Suprapubic skin (tissue), 4 donors: Measurements from ENCODE around the gene LAMA3. TPM values are rescaled to one million over a fixed set of nuclear protein-coding genes. Genes with fewer than 3 reads are reported as not detected.

ENCODE experiments used
- DNase-seq, 2 donors: peaks; one replicate each; pipeline ENCODE4 v3.0.0-alpha.2; 2019; ENCODE audit warnings: low spot score in 2 of 2
- H3K27ac ChIP-seq: fragments of 200-600 bp; sonication (generic); one replicate; pipeline ENCODE4 v1.5.1; 2019
- H3K27me3 ChIP-seq: fragments of 200-600 bp; sonication (generic); one replicate; pipeline ENCODE4 v1.5.1; 2019
- H3K36me3 ChIP-seq: fragments of 200-600 bp; sonication (generic); one replicate; pipeline ENCODE4 v1.5.1; 2019
- H3K4me1 ChIP-seq: fragments of 200-600 bp; sonication (generic); one replicate; pipeline ENCODE4 v1.5.1; 2019
- H3K4me3 ChIP-seq: fragments of 200-600 bp; sonication (generic); one replicate; pipeline ENCODE4 v1.5.1; 2019; ENCODE audit warnings: mild to moderate bottlenecking
- H3K9me3 ChIP-seq: fragments of 200-600 bp; sonication (generic); one replicate; pipeline ENCODE4 v1.5.1; 2019
- EP300 ChIP-seq: sonication (generic); formaldehyde crosslinking; IDR thresholded peaks from one replicate; pipeline ENCODE4 v1.6.1; 2017; ENCODE audit warnings: antibody characterized with exemption
- POLR2A ChIP-seq, 2 donors: fragments of 450-650 bp; IDR thresholded peaks; one replicate each; pipeline ENCODE4 v1.6.1; 2017; ENCODE audit warnings: antibody characterized with exemption in 2 of 2, mild to moderate bottlenecking in 2 of 2, moderate library complexity in 2 of 2
- POLR2AphosphoS5 ChIP-seq, 3 donors: sonication (generic); formaldehyde crosslinking; IDR thresholded peaks; one replicate each; pipeline ENCODE4 v1.6.1; 2017; ENCODE audit warnings: antibody characterized with exemption in 3 of 3
- WGBS: methylation state at CpG from one replicate; pipeline ENCODE4 v1.1.5; 2018; 5-methylcytosine and 5-hydroxymethylcytosine counted together
- total RNA-seq, 4 donors: library from RNA; depleted of rRNA; stranded (reverse); fragments of >200 nt; gene quantifications; one replicate each; pipeline ENCODE4 v1.1.0, GENCODE V29; 2016
- TF ChIP-seq, protein P1 (sequence below), 2 donors: fragments of 200-600 bp in 1 of 2; fragments of 450-650 bp in 1 of 2; sonication (generic) in 1 of 2; IDR thresholded peaks; one replicate each; pipeline ENCODE4 v1.5.1; 2016 to 2019; ENCODE audit warnings: antibody characterized with exemption in 2 of 2, mild to moderate bottlenecking in 1 of 2, moderate library complexity in 1 of 2

Gene LAMA3
- total RNA-seq, 4 donors from 2014 or later, result 233 to 370 (median 253) TPM

DNA sequence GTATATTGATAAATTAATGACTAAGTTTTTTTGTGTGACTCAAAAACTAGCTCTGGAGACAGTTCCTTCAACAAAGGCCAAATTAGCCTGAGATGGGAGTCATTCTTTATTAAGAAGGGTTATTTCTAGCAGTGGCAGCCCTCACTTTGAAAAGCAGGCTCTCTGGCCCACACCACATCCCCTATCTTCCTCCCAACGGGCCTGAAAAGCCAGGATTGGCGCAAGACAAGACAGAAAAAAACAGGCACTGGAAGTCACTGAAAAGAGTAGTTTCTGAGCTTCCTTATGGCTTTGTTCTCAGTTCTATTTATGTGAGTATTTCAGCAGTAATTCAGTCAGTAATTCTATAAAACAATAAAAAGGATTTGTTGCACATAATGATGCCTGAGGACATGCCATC lies 149.0 kb downstream of the LAMA3 start:
- peaks cover 9% of the 10 kb centered on the region for H3K4me1 ChIP-seq
- H3K27ac ChIP-seq, result peak overlapping the region; percentile 25
- 32% methylated on average over 2 of the region's 2 CpGs for WGBS
- TF ChIP-seq, protein P1, sequence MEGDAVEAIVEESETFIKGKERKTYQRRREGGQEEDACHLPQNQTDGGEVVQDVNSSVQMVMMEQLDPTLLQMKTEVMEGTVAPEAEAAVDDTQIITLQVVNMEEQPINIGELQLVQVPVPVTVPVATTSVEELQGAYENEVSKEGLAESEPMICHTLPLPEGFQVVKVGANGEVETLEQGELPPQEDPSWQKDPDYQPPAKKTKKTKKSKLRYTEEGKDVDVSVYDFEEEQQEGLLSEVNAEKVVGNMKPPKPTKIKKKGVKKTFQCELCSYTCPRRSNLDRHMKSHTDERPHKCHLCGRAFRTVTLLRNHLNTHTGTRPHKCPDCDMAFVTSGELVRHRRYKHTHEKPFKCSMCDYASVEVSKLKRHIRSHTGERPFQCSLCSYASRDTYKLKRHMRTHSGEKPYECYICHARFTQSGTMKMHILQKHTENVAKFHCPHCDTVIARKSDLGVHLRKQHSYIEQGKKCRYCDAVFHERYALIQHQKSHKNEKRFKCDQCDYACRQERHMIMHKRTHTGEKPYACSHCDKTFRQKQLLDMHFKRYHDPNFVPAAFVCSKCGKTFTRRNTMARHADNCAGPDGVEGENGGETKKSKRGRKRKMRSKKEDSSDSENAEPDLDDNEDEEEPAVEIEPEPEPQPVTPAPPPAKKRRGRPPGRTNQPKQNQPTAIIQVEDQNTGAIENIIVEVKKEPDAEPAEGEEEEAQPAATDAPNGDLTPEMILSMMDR (IDR thresholded peaks at IDR 0.05), result no peak
- TF ChIP-seq POLR2AphosphoS5 (IDR thresholded peaks at IDR 0.05) (no peak), POLR2A (IDR thresholded peaks at IDR 0.05) (no peak), EP300 (no peak)
- H3K4me3 ChIP-seq, result no peak overlapping the region
- no peak for DNase-seq
- H3K9me3 ChIP-seq, result no peaks in the 10 kb centered on the region
- H3K27me3 ChIP-seq, result no peaks in the 10 kb centered on the region
- peaks cover 15% of the 10 kb centered on the region for H3K36me3 ChIP-seq

DNA sequence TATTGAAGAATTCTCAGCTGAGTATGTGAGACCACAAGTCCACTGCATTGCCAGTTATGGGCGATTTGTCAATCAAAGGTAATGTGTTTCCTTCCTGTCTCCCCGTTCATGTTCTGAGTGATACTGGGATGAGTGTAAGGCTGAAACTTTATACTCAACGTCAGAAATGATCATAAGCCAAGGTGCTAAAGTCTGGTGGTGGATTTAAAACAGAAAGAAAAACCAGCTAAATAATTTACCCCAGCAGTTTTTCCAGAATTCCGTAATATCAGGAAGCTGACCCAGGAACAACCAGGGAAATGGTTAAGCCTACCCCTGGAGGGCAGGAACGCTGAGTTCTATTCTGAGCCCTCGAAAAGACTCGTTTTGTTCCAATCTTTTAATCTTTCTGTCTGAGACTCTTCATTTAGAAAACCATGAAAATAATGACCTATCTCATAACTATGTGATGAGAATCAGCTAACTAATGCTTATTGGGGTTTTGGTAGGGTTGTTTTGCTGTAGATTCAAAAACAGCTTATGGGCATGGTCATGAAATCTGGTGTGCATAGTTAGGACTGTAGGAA lies 149.6 kb downstream of the LAMA3 start:
- Histone ChIP-seq H3K36me3 (peaks cover 22% of the 10 kb centered on the region), H3K9me3 (no peaks in the 10 kb centered on the region), H3K27ac (peak overlapping the region; percentile 25), H3K4me1 (peaks cover 9% of the 10 kb centered on the region), H3K27me3 (no peaks in the 10 kb centered on the region), H3K4me3 (no peak overlapping the region)
- 44% methylated on average over 7 of the region's 7 CpGs for WGBS
- no peak for TF ChIP-seq EP300
- no peak for TF ChIP-seq POLR2AphosphoS5 (IDR thresholded peaks at IDR 0.05)
- TF ChIP-seq, protein P1 (IDR thresholded peaks at IDR 0.05), result no peak
- no peak for TF ChIP-seq POLR2A (IDR thresholded peaks at IDR 0.05)
- DNase-seq, result no peak

DNA sequence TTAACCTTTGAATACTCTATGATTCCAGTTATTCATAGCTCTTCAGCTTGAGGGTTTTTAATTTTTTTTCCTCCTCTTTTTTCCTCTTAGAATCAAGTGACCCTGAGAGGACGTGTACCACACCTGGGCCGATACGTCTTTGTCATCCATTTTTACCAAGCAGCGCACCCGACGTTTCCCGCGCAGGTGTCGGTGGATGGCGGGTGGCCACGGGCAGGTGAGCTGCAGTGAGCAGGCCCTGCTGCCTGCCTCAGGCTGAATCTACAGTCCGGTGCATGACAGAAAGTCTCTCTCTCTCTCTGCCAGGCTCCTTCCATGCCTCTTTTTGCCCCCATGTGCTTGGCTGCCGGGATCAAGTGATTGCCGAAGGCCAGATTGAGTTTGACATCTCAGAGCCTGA lies 153.1 kb downstream of the LAMA3 start:
- H3K36me3 ChIP-seq, result peaks cover 49% of the 10 kb centered on the region
- 95% methylated on average over 14 of the region's 14 CpGs for WGBS
- H3K27ac ChIP-seq, result no peak overlapping the region
- no peak for DNase-seq
- H3K27me3 ChIP-seq, result no peaks in the 10 kb centered on the region
- no peak overlapping the region for H3K4me3 ChIP-seq
- no peak for TF ChIP-seq POLR2A (IDR thresholded peaks at IDR 0.05)
- H3K4me1 ChIP-seq, result peaks cover 9% of the 10 kb centered on the region
- H3K9me3 ChIP-seq, result no peaks in the 10 kb centered on the region

DNA sequence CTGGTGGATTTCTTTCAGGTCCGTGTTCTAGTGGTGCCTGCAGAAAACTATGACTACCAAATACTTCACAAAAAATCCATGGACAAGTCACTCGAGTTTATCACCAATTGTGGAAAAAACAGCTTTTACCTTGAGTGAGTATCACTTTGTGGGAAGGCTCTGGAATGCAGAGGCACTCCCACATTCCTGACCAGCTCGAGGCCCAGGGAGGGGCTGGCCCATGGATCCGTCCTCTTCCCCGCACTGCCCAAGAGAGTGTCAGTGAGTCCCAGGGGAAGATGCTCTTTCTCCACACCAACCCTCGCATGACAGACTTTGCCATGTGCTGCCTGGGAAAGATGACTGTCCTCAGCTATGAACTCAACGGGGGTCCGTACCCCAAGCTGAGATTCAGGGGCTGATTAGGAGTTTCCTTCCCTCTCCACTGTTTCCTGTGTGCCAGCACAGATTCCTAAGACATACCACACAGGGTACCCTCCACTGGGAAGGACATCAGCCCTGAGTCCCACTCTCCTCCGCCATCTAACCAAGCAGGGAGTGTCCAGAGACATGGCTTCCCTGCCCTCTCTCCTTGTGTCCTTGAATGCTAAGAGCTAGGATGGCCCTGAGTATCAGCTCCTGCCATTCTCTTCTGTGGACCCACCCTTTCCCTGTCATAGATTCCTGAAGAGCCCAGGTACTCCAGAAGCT lies 155.9 kb downstream of the LAMA3 start:
- H3K9me3 ChIP-seq, result no peaks in the 10 kb centered on the region
- DNase-seq, result no peak
- H3K4me1 ChIP-seq, result no peaks in the 10 kb centered on the region
- H3K36me3 ChIP-seq, result peaks cover 62% of the 10 kb centered on the region
- TF ChIP-seq POLR2AphosphoS5 (IDR thresholded peaks at IDR 0.05) (no peak), POLR2A (IDR thresholded peaks at IDR 0.05) (no peak), EP300 (no peak)
- TF ChIP-seq, protein P1 (IDR thresholded peaks at IDR 0.05), result no peak
- no peaks in the 10 kb centered on the region for H3K27me3 ChIP-seq
- H3K27ac ChIP-seq, result no peak overlapping the region
- H3K4me3 ChIP-seq, result no peak overlapping the region
- 81% methylated on average over 9 of the region's 9 CpGs for WGBS

DNA sequence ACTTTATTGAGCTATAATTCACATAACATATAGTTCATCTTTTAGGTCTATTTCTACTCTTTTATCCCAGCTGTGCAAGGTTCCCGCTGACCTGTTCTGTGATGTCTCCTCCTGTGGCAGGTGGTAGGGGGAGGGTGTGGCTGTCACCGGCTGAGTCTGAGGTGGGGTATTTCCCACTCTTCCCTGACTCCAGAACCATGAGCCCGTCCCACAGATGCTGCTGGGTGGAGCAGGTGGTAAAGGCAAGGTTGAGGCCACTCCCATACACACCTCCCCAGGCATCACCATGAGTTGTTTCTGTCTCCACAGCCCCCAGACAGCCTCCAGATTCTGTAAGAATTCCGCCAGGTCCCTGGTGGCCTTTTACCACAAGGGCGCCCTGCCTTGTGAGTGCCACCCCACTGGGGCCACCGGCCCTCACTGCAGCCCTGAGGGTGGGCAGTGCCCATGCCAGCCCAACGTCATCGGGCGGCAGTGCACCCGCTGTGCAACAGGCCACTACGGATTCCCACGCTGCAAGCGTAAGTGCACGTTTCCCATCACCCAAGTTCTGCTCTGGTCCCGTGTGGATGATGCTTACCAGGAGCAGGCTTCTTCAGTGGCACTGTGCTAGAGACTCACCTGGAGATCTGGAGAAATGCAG lies 156.9 kb downstream of the LAMA3 start:
- no peak overlapping the region for H3K4me3 ChIP-seq
- no peaks in the 10 kb centered on the region for H3K9me3 ChIP-seq
- 87% methylated on average over 6 of the region's 15 CpGs for WGBS
- no peak for TF ChIP-seq POLR2AphosphoS5 (IDR thresholded peaks at IDR 0.05)
- TF ChIP-seq POLR2A (IDR thresholded peaks at IDR 0.05), result no peak
- TF ChIP-seq, protein P1 (IDR thresholded peaks at IDR 0.05), result no peak
- no peak for TF ChIP-seq EP300
- H3K27ac ChIP-seq, result no peak overlapping the region
- H3K27me3 ChIP-seq, result no peaks in the 10 kb centered on the region
- peaks cover 64% of the 10 kb centered on the region for H3K36me3 ChIP-seq
- no peak for DNase-seq
- peaks cover 1% of the 10 kb centered on the region for H3K4me1 ChIP-seq
